Karpas-422 (cell line): Measurements from ENCODE around the gene SEMA5A. TPM values are rescaled to one million over a fixed set of nuclear protein-coding genes. Genes with fewer than 3 reads are reported as not detected.

ENCODE experiments used
- DNase-seq: peaks from one replicate; pipeline ENCODE4 v3.0.0-alpha.2; 2015
- H2AFZ ChIP-seq: fragments of 200-600 bp; sonication (generic); 2 replicates; pipeline ENCODE4 v1.6.1; 2014; ENCODE audit warnings: antibody characterized with exemption, low read length, mixed read lengths
- H3K27ac ChIP-seq: fragments of 200-600 bp; sonication (generic); 2 replicates; pipeline ENCODE4 v1.5.1; 2014; ENCODE audit warnings: mild to moderate bottlenecking, low read length, moderate library complexity
- H3K27me3 ChIP-seq: fragments of 200-600 bp; sonication (generic); 2 replicates; pipeline ENCODE4 v1.6.1; 2014; ENCODE audit warnings: low read length, mixed read lengths
- H3K36me3 ChIP-seq: fragments of 200-600 bp; sonication (generic); 2 replicates; pipeline ENCODE4 v1.6.1; 2014; ENCODE audit warnings: low read length, mixed read lengths; ENCODE audit not compliant: insufficient read depth
- H3K4me1 ChIP-seq: fragments of 200-600 bp; sonication (generic); 2 replicates; pipeline ENCODE4 v1.6.1; 2014; ENCODE audit warnings: mild to moderate bottlenecking, low read length, mixed read lengths
- H3K4me2 ChIP-seq: fragments of 200-600 bp; sonication (generic); 2 replicates; pipeline ENCODE4 v1.6.1; 2014; ENCODE audit warnings: low read length, low read depth, mild to moderate bottlenecking; ENCODE audit not compliant: poor library complexity, severe bottlenecking
- H3K4me3 ChIP-seq: fragments of 200-600 bp; sonication (generic); 2 replicates; pipeline ENCODE4 v1.5.1; 2014; ENCODE audit warnings: mild to moderate bottlenecking, antibody characterized with exemption, low read length, mixed read lengths
- H3K79me2 ChIP-seq: fragments of 200-600 bp; sonication (generic); 2 replicates; pipeline ENCODE4 v1.6.1; 2014; ENCODE audit warnings: mild to moderate bottlenecking, low read length, mixed read lengths
- H3K9ac ChIP-seq: fragments of 200-600 bp; sonication (generic); 2 replicates; pipeline ENCODE4 v1.6.0; 2014; ENCODE audit warnings: low read length
- H3K9me2 ChIP-seq: fragments of 200-600 bp; sonication (generic), shearing (Covaris generic); replicated peaks from 2 replicates; pipeline ENCODE4 v1.6.0; 2014; ENCODE audit warnings: mild to moderate bottlenecking, low read length, moderate library complexity; ENCODE audit not compliant: insufficient read depth
- H3K9me3 ChIP-seq: fragments of 300-700, 200-600 bp; sonication (generic); 2 replicates; pipeline ENCODE4 v1.6.1; 2014; ENCODE audit warnings: low read length, mixed read lengths
- H4K20me1 ChIP-seq: fragments of 200-600 bp; sonication (generic); 2 replicates; pipeline ENCODE4 v1.6.1; 2014; ENCODE audit warnings: mild to moderate bottlenecking, antibody characterized with exemption, low read length, low read depth; ENCODE audit not compliant: insufficient read depth
- total RNA-seq: library from RNA; depleted of rRNA; stranded (reverse); fragments of >200 nt; shearing (Covaris generic); gene quantifications from 2 replicates; pipeline ENCODE4 v1.2.3, GENCODE V29; 2014; ENCODE audit warnings: low replicate concordance

Gene SEMA5A
- total RNA-seq, 1 experiment from 2014 or later, result not detected

GRCh38 chr5:9544502-9545135 is 1.3 kb downstream of the SEMA5A start:
- H3K36me3 ChIP-seq, result no peaks in the 10 kb centered on the region
- H2AFZ ChIP-seq, result no peak overlapping the region
- H3K4me2 ChIP-seq, result no peak overlapping the region
- no peak for DNase-seq
- H3K9me2 ChIP-seq, result no peaks in the 10 kb centered on the region
- no peaks in the 10 kb centered on the region for H3K79me2 ChIP-seq
- H3K9me3 ChIP-seq, result no peaks in the 10 kb centered on the region; the same call in 1 of the 2 replicates
- no peaks in the 10 kb centered on the region for H3K4me1 ChIP-seq
- no peak overlapping the region for H3K27ac ChIP-seq
- H3K4me3 ChIP-seq, result no peak overlapping the region
- no peaks in the 10 kb centered on the region for H3K27me3 ChIP-seq
- no peaks in the 10 kb centered on the region for H4K20me1 ChIP-seq
- no peak overlapping the region for H3K9ac ChIP-seq

GRCh38 chr5:9544056-9544455 is 1.8 kb downstream of the SEMA5A start:
- no peaks in the 10 kb centered on the region for H3K4me1 ChIP-seq
- no peaks in the 10 kb centered on the region for H3K9me2 ChIP-seq
- H3K27me3 ChIP-seq, result no peaks in the 10 kb centered on the region
- H3K9ac ChIP-seq, result no peak overlapping the region
- H3K4me2 ChIP-seq, result no peak overlapping the region
- no peak for DNase-seq
- H3K36me3 ChIP-seq, result no peaks in the 10 kb centered on the region
- H3K79me2 ChIP-seq, result no peaks in the 10 kb centered on the region
- no peak overlapping the region for H2AFZ ChIP-seq
- no peaks in the 10 kb centered on the region for H4K20me1 ChIP-seq
- no peaks in the 10 kb centered on the region; the same call in 1 of the 2 replicates for H3K9me3 ChIP-seq
- no peak overlapping the region for H3K4me3 ChIP-seq
- H3K27ac ChIP-seq, result no peak overlapping the region

DNA sequence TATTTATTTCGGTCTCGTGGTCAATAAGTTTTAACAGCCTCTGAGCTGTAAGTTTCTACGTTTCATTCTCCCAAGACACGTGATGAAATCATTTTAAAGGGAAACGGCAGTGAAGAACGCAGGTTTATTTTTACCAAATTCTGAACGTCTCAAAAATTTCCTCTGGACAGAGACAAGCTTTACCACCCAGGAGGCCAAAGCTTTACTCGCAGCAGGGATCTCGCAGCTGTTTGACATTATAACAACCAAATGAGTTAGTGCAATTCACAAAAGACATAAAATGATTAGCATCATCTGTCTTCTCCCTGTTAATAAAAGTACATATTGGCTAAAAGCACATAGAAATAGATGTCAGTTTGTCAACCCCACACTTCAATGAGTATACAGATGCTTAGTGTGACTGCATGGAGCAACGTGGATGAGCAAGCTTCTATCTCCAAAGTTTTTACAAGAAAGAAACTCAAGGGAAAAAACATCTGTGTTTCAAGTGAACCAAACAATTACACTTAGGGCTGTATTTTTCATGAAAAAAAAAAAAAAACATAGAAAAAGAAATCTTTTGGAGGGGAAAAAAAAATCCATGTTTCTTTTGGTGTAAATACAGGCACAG is 2.5 kb downstream of the SEMA5A start:
- H3K79me2 ChIP-seq, result no peaks in the 10 kb centered on the region
- H3K27ac ChIP-seq, result no peak overlapping the region
- H3K9ac ChIP-seq, result no peak overlapping the region
- H3K9me2 ChIP-seq, result no peaks in the 10 kb centered on the region
- no peaks in the 10 kb centered on the region for H3K27me3 ChIP-seq
- H2AFZ ChIP-seq, result no peak overlapping the region
- no peaks in the 10 kb centered on the region for H3K36me3 ChIP-seq
- no peaks in the 10 kb centered on the region for H4K20me1 ChIP-seq
- DNase-seq, result no peak
- H3K4me3 ChIP-seq, result no peak overlapping the region
- no peak overlapping the region for H3K4me2 ChIP-seq
- H3K9me3 ChIP-seq, result no peaks in the 10 kb centered on the region; the same call in 1 of the 2 replicates
- H3K4me1 ChIP-seq, result no peaks in the 10 kb centered on the region

GRCh38 chr5:9540791-9541190 is 5.1 kb downstream of the SEMA5A start:
- no peak overlapping the region for H3K4me2 ChIP-seq
- H3K27me3 ChIP-seq, result no peaks in the 10 kb centered on the region
- H3K9me3 ChIP-seq, result no peaks in the 10 kb centered on the region; the same call in 1 of the 2 replicates
- H3K9me2 ChIP-seq, result no peaks in the 10 kb centered on the region
- no peaks in the 10 kb centered on the region for H3K79me2 ChIP-seq
- H2AFZ ChIP-seq, result no peak overlapping the region
- H3K9ac ChIP-seq, result no peak overlapping the region
- H3K4me1 ChIP-seq, result no peaks in the 10 kb centered on the region
- no peak overlapping the region for H3K27ac ChIP-seq
- DNase-seq, result no peak
- H4K20me1 ChIP-seq, result no peaks in the 10 kb centered on the region
- no peaks in the 10 kb centered on the region for H3K36me3 ChIP-seq
- no peak overlapping the region for H3K4me3 ChIP-seq

DNA sequence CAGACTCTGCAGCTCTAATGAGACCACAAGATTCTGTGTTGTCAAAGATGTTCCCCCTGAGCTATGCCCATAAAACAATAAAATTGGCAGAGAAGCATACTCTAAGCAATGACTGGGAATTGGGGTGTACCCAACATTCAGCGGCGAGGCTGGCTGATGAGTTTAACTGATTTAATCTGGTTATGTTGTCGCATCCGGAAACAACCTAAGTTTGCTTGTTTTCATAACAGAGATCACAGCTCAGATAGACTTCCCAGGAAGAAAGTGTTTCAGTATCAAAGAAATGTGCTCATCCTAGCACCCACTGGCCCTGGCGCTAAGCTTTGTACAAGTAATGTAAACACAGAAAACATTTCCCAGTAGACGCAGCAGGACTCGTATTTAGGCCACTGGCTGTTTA is 7.4 kb downstream of the SEMA5A start:
- Histone ChIP-seq H3K4me2 (no peak overlapping the region), H3K27ac (no peak overlapping the region), H3K4me3 (no peak overlapping the region), H3K79me2 (no peaks in the 10 kb centered on the region), H3K9ac (no peak overlapping the region), H3K27me3 (no peaks in the 10 kb centered on the region), H2AFZ (no peak overlapping the region), H3K9me3 (no peaks in the 10 kb centered on the region), H3K4me1 (no peaks in the 10 kb centered on the region), H3K36me3 (no peaks in the 10 kb centered on the region), H3K9me2 (no peaks in the 10 kb centered on the region), H4K20me1 (no peaks in the 10 kb centered on the region)
- DNase-seq, result no peak

- Histone ChIP-seq H3K79me2 (no peaks in the 10 kb centered on the region), H3K4me3 (no peak overlapping the region), H3K27me3 (no peaks in the 10 kb centered on the region), H3K4me2 (no peak overlapping the region), H3K9ac (no peak overlapping the region), H3K27ac (no peak overlapping the region), H3K9me3 (no peaks in the 10 kb centered on the region), H3K4me1 (no peaks in the 10 kb centered on the region), H4K20me1 (no peaks in the 10 kb centered on the region), H3K9me2 (no peaks in the 10 kb centered on the region), H3K36me3 (no peaks in the 10 kb centered on the region), H2AFZ (no peak overlapping the region)
- no peak for DNase-seq
Observed at GRCh38 chr5:9537223-9538141, 8.4 kb downstream of the SEMA5A start.

GRCh38 chr5:9536717-9537116 is 9.2 kb downstream of the SEMA5A start:
- no peak overlapping the region for H2AFZ ChIP-seq
- DNase-seq, result no peak
- no peaks in the 10 kb centered on the region for H3K4me1 ChIP-seq
- no peaks in the 10 kb centered on the region for H3K36me3 ChIP-seq
- H3K9me3 ChIP-seq, result no peaks in the 10 kb centered on the region
- no peak overlapping the region for H3K27ac ChIP-seq
- no peak overlapping the region for H3K4me2 ChIP-seq
- no peak overlapping the region for H3K9ac ChIP-seq
- no peaks in the 10 kb centered on the region for H4K20me1 ChIP-seq
- no peaks in the 10 kb centered on the region for H3K27me3 ChIP-seq
- H3K79me2 ChIP-seq, result no peaks in the 10 kb centered on the region
- H3K9me2 ChIP-seq, result no peaks in the 10 kb centered on the region
- H3K4me3 ChIP-seq, result no peak overlapping the region

DNA sequence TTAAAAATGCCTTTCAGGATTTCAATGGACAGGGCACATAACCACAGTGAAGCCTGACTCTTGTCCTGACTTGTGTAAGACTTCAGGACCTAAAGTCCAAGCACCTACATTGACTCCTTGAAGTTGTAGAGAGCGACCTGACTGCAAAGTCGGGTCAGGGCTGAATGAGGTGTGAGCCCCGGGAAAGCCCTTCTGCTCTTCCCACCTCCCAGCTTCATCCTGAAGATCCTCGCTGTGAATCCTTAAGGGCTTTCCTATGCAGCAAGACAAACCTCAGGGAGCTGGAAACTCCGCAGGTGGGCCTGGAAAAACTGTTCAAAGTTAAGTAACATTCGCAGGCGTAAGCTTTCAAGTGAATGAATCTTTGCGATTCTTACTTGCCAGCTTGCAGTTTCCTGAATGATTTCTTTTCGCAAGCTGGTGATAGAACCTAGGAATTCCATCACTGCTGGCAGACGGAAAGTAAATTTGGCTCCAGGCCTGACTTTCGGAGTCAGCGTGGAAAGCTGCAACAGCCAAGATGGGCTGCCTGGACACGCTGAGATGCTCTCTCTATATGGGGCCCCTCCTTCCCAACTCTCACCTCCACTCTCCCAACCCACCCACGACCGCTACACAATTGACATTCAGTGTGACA is 10.9 kb downstream of the SEMA5A start:
- no peaks in the 10 kb centered on the region for H3K27me3 ChIP-seq
- H2AFZ ChIP-seq, result no peak overlapping the region
- no peaks in the 10 kb centered on the region for H3K9me3 ChIP-seq
- H3K9ac ChIP-seq, result no peak overlapping the region
- no peaks in the 10 kb centered on the region for H3K79me2 ChIP-seq
- H3K4me2 ChIP-seq, result no peak overlapping the region
- no peak overlapping the region for H3K4me3 ChIP-seq
- H3K36me3 ChIP-seq, result no peaks in the 10 kb centered on the region
- no peaks in the 10 kb centered on the region for H4K20me1 ChIP-seq
- no peaks in the 10 kb centered on the region for H3K4me1 ChIP-seq
- no peaks in the 10 kb centered on the region for H3K9me2 ChIP-seq
- no peak overlapping the region for H3K27ac ChIP-seq
- DNase-seq, result no peak
